HG03045 (cell line): ENCODE measurements around the gene MEGF10.

Source experiments
- ATAC-seq: cut with Tn5 transposase; IDR thresholded peaks from one replicate; pipeline ENCODE4 v1.9.1; 2021; ENCODE audit warnings: mild to moderate bottlenecking, moderate library complexity; ENCODE audit not compliant: unreplicated experiment

The MEGF10 gene

DNA sequence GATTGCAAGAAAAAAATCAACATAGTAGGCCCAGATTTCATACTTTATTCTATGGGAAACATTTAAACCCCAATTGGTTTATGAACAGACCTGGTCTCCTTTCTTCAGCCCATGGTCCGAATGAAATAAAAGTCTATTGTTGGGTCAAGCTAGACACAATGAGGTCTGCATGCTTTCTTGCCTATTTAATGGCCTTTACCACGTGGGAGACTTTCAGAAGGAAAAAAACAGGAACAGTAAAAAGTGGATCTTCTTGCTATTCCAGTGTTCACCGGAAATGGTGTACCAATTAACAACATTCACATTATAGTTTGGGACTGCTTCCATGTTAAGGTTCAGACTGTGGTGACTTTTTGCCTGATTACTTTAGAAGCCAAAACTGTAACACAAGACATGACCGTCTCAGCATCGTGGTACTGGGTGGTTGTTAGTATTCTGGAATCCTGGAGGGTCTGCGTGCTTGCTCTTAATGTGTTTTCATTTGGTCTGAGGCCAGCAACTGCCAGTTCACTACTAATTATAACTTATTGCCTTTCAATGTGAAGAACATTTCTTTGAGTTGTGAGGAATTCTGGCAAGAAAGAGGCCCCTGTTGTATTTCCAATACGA, 141.5 kb downstream of the MEGF10 start:
- ATAC-seq, result no peak

DNA sequence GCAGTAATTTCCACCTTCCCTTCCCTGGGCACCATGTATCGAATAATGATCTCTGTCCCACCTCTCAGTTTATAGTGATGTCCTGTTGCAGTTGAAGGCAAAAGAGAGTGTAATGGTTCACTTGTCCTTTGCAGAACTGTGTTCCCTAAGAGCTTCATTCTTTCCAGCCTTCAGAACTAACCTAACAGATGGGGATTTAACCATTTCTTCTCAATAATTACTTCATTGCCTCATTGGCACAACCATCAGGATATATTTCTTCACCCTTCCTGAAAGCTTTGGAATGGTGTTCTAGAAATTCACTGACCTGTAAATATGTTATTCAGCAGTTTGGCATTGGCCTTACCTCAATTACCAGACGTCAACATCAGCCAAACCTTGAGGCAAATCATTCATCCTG, 142.9 kb downstream of the MEGF10 start:
- ATAC-seq, result no peak

DNA sequence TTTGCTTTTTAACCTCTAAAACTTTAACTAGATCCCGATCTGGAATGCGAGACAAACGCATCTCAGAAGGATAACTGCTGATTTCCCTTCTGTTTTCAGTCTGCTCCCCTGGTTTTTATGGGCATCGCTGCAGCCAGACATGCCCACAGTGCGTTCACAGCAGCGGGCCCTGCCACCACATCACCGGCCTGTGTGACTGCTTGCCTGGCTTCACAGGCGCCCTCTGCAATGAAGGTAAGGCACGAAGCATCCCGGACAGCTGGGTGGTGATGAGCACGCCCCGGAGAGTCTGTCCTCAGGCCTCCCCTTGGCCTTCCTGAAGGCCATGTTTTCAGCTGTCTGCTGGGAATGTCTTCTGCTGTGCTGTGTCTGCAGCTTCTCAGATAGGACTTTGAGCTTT, 144.0 kb downstream of the MEGF10 start:
- ATAC-seq, result no peak

DNA sequence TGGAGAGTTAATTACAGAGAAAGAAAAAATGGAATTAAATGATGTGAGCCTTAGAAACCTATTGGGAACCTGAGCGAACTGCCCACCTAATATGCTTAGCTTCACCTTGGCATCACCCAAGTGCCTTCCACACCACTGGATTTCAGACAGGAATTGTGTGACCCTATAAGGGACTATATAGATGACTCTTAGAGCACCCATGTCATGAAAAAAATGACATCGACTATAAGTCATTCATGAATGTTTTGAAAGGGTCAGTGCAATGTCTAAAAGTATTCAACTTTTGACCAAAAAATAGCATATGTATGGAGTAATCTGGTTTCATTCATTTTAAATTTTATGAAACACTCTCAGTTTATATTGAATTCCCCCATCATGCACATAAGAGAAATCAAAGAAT, 145.2 kb downstream of the MEGF10 start:
- ATAC-seq, result no peak

DNA sequence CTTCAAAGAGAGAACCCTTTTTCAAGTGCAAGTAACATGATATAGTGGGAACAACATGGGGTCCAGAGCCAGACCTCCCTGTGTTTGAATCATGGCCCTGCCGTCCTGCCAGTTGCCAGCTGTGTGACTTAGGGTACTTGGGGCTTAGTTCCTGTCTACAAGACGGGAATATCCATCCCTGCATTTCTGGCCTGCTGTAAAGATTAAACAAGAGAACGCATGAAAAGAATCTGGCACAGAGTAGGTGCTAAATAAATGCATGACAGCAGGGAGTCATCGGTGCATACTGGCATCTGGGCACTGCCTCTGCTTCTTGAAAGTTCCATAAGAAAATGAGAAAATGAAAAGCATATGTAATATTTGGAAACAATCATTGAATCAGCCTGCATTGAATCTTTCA, 149.0 kb downstream of the MEGF10 start:
- no peak for ATAC-seq

DNA sequence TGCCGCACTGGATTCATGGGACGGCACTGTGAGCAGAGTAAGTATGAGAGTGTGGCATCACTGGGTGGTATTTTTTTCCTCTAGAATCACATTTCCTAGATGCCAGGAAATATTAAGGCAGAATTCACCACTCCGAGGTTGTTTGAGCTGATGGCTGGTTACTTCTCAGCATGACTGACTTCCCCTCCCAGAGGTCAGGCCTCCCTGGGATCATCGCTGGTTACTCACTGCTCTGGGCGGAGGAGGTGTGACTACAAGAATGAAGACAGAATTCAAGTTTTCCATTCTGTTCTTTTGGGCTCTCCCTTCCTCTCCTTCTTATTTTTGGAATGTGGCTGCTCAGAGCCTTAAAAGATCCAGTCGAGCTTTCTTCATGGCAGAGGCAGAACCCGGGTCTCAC, 150.2 kb downstream of the MEGF10 start:
- no peak for ATAC-seq

DNA sequence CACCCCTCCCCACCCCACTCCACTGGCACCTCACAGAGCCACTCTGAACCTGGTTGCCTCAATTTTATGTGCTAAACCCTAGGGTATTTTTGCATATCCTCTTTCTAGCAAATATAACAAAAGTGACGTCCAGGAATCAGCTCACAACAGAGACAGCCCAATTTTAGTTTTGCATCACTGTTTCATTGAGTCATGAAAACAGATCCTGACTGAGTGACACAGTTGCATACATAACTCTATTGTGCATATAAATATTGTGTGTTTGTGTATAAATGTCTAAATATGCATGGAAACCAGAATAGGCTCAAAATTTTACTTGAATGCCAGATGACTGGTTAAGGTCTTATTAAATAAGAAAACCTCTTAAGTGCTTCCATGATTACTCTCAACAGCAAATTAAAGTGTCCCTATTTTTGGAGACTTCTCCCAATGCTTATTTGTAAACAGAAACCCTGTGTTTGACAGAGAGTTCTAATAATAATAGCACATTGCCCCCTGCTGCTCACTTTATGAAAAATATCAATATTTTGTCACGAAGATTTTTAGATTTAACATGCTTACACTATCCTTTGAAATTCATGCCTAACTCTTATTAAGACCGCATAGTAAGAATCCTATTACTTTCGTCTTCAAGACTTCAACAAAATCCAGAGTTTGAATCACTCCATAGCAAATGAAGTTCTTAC, 151.3 kb downstream of the MEGF10 start:
- ATAC-seq, result no peak

DNA sequence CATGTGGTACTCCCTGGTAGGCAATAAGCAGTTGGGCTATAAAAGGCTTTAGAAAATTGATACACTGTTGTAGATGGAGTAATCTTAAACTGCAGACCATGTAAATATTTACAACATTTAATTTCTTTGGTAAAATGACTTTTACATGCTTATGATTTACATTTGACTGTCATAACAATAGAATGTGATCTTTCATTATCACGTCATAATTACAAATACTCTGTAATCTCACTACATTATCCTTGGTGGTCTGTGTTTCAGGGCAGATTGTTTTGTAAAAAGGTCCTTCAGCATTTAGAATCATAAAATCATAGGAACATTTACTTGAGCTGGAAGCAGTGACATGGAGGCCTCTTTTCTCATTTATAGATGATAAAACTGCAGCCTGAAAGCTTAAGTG, 153.6 kb downstream of the MEGF10 start:
- ATAC-seq, result no peak

DNA sequence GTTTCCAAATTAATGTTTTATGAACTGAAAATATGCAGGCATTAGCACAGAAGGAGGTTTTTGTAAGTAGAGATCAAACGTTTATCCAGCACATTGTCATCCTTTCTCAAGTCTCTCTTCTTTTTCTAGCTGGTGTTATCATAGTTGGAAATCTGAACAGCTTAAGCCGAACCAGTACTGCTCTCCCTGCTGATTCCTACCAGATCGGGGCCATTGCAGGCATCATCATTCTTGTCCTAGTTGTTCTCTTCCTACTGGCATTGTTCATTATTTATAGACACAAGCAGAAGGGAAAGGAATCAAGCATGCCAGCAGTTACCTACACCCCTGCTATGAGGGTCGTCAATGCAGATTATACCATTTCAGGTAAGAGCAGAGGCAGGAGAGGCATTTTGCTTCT, 154.7 kb downstream of the MEGF10 start:
- no peak for ATAC-seq

DNA sequence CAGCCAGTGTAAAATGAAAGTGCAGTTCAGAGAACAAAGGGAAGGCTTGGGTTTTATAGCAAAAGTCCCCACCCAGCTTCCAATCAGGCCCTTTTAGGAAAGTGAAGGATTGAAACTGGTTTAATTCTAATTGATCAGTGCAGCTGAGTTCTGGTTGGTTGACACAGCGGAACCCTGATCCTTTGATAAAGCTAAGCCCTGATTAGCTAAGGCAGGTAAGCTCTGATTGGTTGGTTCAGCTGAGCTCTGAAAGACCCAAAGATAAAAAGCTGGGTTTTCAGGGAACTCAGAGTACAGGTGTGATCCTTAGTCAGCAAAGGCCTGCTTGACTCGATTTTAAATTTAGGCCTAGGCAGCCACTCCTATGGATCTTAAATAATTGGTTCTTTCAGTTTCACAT, 156.0 kb downstream of the MEGF10 start:
- no peak for ATAC-seq

DNA sequence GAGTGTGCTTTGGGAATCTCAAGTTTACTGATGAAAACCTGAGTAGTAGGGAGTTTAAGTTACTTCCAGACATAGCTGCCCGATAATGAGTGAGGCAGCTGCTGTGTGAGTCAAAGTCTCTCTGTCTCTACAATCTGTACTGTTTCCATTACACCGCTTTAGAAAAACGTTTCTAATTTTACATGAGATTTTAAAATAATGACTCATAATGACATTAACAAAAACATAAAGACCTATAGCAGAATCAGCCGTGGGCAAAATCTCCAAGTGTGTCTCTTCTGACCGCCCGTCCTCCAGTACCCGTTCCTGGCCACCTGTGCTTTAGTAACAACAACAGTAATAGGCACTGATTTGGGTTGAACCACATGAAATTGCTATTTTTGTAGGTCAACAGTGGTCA, 157.2 kb downstream of the MEGF10 start:
- no peak for ATAC-seq

DNA sequence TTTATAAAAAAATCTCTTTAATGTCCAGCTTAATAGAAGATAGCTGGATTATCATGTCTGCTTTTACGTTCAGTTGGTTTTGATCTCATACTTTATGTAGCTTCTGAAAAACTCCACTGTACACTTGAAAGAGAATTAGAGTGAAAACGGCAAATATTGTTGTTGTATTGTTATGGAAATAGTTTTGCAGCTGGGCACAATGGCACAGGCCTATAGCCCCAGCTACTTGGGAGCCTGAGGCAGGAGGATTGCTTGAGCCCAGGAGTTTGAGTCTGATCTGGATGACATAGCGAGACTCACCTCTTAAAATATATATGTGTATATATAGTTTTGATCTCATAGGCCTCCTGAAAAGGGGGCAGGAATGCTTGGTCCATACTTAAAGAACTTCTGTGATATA, 159.4 kb downstream of the MEGF10 start:
- no peak for ATAC-seq

DNA sequence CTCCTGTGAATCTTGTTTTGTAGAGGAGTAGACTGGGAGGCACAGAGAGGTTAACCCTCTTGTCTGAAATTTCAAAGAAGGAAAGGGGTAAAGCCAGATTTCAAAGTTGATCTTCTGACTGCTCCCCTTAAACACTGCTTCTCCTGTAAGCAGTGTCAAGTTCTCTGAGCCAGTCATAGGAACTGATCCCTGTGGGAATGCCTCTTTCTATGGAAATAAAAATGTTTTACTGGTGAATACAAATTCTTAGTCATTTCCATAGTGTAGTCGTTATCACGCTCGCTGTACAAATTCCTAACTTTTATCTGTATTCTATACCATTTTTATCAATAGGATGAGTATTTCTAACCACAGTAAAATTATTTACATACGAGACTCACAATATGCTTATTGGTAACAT, 160.5 kb downstream of the MEGF10 start:
- ATAC-seq, result no peak

DNA sequence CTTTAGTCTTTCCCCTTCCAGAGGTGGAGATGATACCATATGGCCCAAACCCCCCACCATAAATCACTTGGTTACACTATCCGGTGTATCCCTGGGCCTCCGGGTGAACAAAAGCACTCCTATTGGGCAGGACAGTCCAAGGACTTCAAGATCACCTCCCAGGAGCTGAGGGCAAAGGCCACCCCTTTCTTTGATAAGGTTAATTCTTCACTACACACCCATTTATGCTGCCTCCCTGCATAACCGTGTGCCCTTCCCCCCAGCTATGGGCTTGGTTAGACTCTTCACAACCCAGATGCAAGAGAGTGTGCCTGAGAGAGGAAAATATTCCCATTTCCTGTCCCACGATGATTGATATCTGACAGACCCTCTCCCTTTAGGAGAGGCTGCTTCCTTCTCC, 162.0 kb downstream of the MEGF10 start:
- ATAC-seq, result no peak

DNA sequence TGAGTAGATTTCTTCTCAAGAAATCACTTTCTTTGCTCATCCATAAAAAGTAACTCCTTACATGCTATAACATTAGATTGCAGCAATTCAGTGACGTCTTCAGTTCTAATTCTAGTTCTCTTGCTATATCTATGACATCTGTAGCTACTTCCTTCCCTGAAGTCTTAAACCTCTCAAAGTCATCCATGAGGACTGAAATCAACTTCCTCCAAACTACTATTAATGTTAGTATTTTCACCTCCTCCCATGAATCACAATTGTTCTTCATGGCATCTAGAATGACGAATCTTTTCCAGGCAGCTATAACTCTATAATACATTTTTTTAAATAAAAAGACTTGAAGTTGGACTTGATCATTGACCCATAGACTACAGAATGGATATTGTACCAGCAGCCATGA, 180.6 kb downstream of the MEGF10 start:
- ATAC-seq, result no peak

DNA sequence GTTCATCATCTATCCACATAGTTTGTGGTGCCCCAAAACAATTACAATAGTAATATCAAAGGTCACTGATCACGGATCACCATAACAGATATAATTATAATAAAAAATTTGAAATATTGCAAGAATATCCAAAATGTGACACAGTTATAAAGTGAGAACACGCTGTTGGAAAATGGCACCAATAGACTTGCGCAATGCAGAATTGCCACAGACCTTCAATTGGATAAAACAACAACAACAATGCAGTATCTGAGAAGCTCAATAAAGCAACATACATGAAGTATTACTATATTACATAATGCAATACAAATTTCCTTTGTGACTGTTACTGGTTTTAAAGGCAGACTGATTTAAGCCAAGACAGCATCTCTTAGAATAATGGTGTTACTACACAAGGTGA, 182.1 kb downstream of the MEGF10 start:
- no peak for ATAC-seq

DNA sequence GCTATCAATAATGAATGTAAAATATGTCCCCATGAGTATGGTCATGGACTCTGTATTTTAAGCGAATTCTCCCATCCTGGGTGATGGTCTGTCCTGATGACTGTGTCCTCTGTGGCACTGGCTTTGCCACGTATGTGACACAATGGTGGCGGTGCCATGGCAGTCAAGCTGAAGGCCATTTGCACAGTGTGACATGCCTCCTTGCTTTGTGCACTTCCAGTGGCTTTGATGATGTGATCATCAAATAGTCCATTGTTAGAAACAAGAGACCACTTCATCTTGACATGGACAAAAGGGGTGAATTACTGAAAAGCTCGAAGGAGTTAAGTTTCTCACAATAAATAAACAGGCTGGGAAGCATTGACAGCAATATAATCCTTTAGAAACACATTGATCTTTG, 195.9 kb downstream of the MEGF10 start:
- ATAC-seq, result no peak

DNA sequence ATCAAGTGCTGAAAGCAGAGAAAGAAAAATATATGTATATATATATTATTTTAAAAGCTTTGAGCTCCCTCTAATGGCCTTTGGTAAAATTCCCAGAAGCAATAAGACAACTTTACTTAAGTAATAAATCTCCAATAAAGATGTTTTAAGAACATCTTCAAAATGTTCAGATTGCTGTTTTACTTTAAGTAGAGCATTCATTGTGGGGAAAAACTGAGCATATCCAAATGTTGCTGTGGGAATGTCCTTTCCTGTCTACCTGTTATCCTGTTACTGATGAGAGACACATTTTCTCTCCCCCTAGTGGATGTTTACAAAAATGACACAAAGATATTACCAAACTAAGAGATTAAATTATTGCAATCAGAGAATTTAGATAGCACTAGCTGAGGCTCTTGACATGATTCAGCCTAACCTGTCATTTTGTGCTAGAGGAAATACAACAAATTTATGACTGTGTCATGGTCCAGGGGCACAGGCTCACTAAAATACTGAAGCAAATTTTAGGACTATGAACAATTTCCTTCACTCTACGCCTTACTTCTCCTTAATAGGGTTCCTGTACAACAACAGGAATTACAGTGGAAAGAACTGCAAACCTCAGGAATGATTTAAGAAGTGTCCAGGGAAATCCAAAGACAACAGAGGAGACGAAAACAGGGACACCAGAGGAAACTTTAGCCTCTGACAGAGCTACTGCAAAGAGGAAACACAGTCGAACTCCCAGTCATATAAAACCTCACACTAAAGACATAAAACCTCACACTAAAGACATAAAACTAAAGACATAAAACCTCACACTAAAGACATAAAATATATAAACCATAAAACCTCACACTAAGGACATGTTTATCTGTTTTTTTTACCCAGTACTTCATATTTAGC, 202.5 kb downstream of the MEGF10 start:
- ATAC-seq, result peak; percentile 67

DNA sequence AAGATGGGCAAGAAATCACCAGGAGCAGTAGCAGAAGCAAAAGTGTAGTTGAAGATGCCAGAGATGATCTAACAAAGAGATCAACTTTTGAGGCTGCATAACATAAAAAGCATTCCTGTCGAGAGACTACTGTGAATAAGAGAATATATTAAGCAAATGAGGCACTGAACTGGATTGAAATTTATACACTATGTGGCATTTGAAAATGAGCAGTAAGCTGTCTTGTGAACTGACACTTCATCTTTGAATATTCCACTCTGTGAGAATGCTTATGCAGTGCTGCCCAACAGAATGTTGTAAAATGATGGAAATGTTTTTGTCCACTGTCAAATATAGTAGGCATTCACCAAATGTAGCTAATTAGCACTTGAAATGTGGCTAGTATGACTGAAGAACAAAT, 208.0 kb downstream of the MEGF10 start:
- no peak for ATAC-seq

DNA sequence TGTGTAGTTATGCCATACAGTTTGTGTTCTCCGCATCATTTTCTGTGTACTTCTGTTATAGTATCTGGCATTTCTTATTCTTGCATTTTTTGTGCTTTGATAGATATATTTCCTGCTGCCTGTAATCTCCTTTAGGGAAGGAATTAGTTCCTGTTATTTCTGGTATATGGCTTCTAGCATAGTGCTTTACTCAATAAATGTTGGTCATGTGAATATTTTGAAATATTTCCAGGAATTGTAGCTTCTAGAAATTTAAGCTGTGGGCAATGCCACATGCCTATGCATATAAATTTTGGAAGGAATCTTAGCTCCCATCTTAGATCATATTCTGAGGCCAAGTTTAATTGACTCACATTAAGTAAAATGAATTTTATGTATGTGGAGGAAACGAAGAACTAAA, 215.3 kb downstream of the MEGF10 start:
- ATAC-seq, result no peak

DNA sequence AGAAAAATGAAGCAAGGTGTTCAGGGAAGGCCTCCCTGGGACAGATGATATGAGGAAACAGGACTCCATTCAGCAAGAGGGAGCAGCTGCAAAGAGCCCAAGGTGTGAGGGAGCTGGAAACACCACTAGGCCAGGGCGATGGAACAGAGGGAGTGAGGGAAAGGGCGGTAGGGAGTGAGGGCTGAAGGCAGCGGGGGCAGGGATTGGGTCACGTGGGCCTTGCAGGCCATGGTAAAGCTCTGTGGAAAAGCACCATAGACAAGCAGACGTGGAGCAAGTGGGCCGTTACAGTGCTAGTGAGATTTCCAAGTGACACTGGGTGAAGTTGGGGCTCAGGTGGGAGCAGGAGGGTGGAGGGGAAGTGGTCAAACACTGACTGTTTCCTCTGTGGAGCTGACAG, 216.0 kb downstream of the MEGF10 start:
- ATAC-seq, result no peak
